GM20431 (cell line): ENCODE results near the gene TLL1.

Experiments
- in situ Hi-C: fragments of 300-500 bp; cut with MseI, MboI; formaldehyde crosslinking; loops from one replicate; pipeline ENCODE4 v1.15.0; 2020; ENCODE audit warnings: low sequenced_read_pairs; ENCODE audit not compliant: unreplicated experiment

The TLL1 gene

GRCh38 chr4:165970703-165971420 is 97.8 kb downstream of the TLL1 start:
- in situ Hi-C loops = no loop called here

GRCh38 chr4:165971446-165971845 is 98.4 kb downstream of the TLL1 start:
- in situ Hi-C loops = no loop called here

GRCh38 chr4:165971933-165972332 is 98.9 kb downstream of the TLL1 start:
- in situ Hi-C loops = no loop called here

- in situ Hi-C loops = no loop called here
Measured at GRCh38 chr4:165972747-165973146, 99.7 kb downstream of the TLL1 start.

- in situ Hi-C loops = no loop called here
Measured at GRCh38 chr4:165982934-165983333, 109.9 kb downstream of the TLL1 start.

- in situ Hi-C loops = no loop called here
Measured at GRCh38 chr4:165986956-165987698, 114.1 kb downstream of the TLL1 start.

- in situ Hi-C loops = no loop called here
Measured at GRCh38 chr4:165991325-165992180, 118.5 kb downstream of the TLL1 start.

- in situ Hi-C loops = no loop called here
Measured at GRCh38 chr4:165992283-165992682, 119.2 kb downstream of the TLL1 start.

- in situ Hi-C loops = no loop called here
Measured at GRCh38 chr4:165994701-165995100, 121.7 kb downstream of the TLL1 start.

GRCh38 chr4:166003811-166004210 is 130.8 kb downstream of the TLL1 start:
- in situ Hi-C loops = no loop called here

GRCh38 chr4:166006217-166006616 is 133.2 kb downstream of the TLL1 start:
- in situ Hi-C loops = no loop called here

GRCh38 chr4:166008510-166008909 is 135.5 kb downstream of the TLL1 start:
- in situ Hi-C loops = no loop called here

- in situ Hi-C loops = no loop called here
Measured at GRCh38 chr4:166012129-166013030, 139.3 kb downstream of the TLL1 start.

- in situ Hi-C loops = no loop called here
Measured at GRCh38 chr4:166014411-166014810, 141.4 kb downstream of the TLL1 start.

GRCh38 chr4:166017804-166018203 is 144.8 kb downstream of the TLL1 start:
- in situ Hi-C loops = no loop called here

GRCh38 chr4:166019441-166020220 is 146.6 kb downstream of the TLL1 start:
- in situ Hi-C loops = no loop called here

- in situ Hi-C loops = no loop called here
Measured at GRCh38 chr4:166021617-166022016, 148.6 kb downstream of the TLL1 start.

- in situ Hi-C loops = no loop called here
Measured at GRCh38 chr4:166034965-166035364, 161.9 kb downstream of the TLL1 start.

- in situ Hi-C loops = no loop called here
Measured at GRCh38 chr4:166039822-166040221, 166.8 kb downstream of the TLL1 start.
